Middle frontal gyrus (tissue), 1 donor: Measurements from ENCODE around the gene EPB41L4A.
"Not testable (repeated sequence)": the region's sequence is repeated elsewhere in the genome, so short reads cannot be mapped to it uniquely, and the experiment has no call there.

Source experiments
- DNase-seq: peaks from one replicate; pipeline ENCODE4 v3.0.0-alpha.2; 2015; ENCODE audit warnings: low spot score; ENCODE audit errors: extremely low spot score

The EPB41L4A gene, protein sequence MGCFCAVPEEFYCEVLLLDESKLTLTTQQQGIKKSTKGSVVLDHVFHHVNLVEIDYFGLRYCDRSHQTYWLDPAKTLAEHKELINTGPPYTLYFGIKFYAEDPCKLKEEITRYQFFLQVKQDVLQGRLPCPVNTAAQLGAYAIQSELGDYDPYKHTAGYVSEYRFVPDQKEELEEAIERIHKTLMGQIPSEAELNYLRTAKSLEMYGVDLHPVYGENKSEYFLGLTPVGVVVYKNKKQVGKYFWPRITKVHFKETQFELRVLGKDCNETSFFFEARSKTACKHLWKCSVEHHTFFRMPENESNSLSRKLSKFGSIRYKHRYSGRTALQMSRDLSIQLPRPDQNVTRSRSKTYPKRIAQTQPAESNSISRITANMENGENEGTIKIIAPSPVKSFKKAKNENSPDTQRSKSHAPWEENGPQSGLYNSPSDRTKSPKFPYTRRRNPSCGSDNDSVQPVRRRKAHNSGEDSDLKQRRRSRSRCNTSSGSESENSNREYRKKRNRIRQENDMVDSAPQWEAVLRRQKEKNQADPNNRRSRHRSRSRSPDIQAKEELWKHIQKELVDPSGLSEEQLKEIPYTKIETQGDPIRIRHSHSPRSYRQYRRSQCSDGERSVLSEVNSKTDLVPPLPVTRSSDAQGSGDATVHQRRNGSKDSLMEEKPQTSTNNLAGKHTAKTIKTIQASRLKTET

DNA sequence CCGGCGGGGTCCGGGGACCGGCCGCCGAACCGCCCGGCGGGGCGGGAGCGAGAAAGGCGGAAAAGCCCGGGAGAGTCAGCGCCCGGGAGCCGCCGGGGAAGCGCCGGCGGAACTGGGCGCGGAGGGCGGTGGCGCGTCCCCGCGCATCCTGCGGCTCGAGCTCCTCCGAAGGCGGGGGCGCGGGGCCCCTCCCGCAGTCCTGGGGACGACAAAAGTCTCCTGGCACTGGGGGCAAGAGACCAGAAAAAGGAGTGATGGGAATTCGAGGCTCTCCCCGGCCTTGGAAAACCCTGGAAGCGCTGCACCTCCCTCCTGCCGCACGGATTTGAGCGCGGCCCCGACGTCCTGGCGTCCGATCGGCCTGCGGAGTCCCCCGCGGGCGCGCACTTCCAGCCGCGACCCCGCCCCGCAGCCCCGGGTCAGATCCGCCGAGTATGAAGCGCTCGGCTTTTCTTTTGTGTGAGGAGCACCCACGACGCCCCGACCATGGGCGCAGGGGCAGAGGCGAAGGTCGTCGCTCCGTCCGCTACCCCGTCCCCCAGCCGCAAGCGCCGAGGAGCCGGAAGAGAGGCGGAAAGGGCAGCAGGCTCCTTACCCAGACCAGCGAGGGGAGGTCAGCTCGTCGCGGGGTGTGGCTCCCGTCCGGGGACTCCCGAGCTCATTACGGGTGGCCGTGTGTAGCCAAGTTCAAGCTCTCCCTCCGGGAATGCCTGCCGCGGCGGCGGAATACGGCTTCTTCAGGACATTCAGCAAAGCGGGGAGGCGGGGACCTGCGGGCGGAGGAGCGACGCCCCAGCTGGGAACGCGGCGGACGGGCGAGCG lies at the start of gene EPB41L4A:
TSS of gene EPB41L4A (minus strand) at position 114 of the 822 bp plus-strand sequence. CDS start 238 bp downstream, outside the sequence.
- no peak for DNase-seq

DNA sequence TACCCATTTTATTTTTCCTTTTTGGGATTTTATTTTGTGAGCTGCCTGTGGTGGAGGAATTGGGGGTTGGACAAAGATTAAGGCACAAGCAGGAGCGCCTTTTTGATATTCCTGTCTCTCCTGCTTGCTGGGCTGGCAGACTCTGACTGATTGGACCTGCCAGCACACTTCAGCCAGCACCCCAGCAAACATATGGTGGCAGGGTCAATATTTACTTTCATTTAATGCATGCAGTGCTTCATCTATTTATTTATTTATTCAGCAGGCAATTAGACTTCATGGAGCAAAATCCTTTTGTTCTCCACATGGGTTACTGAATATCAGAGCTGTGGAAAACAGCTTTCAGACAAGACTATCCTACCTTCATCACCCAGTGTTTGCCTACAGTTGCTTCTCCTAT lies 48.4 kb upstream of the EPB41L4A start:
- DNase-seq: no peak

DNA sequence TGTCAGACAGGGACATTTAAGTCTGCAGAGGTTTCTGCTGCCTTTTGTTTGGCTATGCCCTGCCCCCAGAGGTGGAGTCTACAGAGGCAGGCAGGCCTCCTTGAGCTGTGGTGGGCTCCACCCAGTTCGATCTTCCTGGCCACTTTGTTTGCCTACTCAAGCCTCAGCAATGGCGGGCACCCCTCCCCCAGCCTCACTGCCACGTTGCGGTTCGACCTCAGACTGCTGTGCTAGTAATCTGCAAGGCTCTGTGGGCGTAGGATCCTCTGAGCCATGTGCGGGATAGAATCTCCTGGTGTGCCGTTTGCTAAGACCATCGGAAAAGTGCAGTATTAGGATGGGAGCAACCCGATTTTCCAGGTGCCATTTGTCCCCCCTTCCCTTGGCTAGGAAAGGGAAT lies 47.2 kb upstream of the EPB41L4A start:
- DNase-seq: not testable (repeated sequence)

DNA sequence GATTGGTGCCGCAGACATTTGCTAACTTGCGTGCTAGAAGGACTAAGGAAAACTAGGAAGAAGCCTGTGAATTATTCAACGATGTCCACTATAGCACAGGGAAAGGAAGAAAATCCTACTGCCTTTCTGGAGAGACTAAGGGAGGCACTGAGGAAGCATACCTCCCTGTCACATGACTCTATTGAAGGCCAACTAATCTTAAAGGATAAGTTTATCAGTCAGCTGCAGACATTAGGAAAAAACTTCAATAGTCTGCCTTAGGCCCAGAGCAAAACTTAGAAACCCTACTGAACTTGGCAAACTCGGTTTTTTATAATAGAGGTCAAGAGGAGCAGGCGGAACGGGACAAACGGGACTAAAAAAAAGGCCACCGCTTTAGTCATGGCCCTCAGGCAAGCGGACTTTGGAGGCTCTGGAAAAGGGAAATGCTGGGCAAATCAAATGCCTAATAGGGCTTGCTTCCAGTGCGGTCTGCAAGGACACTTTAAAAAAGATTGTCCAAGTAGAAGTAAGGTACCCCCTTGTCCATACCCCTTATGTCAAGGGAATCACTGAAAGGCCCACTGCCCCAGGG lies 28.2 kb upstream of the EPB41L4A start:
- DNase-seq: not testable (repeated sequence)

DNA sequence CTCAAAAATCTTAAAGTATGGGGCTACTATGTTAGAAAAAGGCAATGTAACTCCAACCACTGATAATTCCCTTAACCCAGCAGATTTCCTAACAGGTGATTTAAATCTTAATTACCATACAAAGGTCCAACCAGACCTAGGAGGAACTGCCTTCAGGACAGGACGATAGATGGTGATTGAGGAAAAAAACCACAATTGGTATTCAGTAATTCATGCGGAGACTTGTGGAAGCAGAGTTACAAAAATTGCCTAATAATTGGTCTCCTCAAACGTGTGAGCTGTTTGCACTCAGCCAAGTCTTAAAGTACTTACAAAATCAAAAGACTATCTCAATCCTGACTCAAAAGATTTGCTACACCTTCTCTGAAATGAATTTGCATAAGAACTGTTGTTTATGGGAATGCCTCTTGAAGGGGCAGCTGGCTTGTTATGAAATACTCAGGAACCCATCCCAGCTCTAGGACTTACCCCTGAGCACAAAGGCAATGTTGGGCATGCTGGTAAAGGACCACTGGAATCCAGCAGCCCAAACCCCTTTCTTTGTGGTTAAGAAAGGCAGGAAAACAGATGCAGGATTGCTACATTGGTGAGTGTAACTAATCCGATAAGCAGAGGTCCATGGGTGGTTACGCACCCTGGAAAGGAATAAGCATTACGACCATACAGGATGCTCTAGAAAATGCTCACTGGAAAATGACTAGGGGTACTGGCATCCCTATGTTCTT lies 26.7 kb upstream of the EPB41L4A start:
- DNase-seq: no peak

DNA sequence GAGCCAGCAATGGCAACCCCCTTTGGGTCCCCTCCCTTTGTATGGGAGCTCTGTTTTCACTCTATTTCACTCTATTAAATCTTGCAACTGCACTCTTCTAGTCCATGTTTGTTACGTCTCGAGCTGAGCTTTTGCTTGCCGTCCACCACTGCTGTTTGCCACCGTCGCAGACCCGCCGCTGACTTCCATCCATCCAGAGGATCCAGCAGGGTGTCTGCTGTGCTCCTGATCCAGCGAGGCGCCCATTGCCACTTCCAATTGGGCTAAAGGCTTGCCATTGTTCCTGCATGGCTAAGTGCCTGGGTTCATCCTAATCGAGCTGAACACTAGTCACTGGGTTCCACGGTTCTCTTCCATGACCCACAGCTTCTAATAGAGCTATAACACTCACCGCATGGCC lies 24.9 kb upstream of the EPB41L4A start:
- DNase-seq: not testable (repeated sequence)

DNA sequence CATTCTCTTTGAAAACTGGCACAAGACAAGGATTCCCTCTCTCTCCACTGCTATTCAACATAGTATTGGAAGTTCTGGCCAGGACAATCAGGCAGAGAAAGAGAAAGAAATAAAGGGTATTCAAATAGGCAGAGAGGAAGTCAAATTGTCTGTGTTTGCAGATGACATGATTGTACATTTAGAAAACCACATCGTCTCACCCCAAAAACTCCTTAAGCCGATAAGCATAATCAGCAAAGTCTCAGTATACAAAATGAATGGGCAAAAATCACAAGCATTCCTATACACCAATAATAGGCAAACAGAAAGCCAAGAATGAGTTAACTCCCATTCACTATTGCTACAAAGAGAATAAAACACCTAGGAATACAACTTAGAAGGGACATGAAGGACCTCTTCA lies 21.0 kb upstream of the EPB41L4A start:
- no peak for DNase-seq

DNA sequence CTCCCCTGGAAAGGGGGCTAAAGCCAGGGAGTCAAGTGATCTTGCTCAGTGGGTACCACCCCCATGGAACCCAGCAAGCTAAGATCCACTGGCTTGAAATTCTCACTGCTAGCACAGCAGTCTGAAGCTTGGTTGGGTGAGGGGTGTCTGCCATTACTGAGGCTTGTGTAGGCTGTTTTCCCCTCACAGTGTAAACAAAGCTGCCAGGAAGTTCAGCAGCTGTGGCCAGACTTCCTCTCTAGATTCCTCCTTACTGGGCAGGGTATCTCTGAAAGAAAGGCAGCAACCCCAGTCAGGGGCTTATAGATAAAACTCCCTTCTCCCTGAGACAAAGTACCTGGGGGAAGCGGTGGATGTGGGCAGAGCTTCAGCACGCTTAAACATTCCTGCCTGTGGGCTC lies 17.1 kb upstream of the EPB41L4A start:
- DNase-seq: no peak

DNA sequence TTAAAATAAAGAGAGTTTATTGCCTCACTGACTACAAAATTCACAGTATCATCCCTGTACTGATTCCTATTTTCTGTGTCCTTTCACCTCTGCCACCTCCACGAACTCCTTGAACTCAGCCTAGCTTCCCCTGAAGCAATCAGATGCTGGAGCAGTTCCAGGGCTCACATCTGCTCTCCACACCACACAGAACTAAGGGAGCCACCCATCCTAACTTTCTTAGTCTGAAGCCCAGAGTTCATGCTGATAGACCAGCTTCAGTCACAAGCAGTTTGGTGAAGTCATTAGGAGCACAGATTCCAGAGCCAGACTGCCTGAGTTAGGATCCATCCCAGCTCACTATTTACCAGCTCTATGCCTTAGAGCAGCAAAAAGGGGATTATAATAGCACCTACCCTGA lies 15.6 kb upstream of the EPB41L4A start:
- no peak for DNase-seq

DNA sequence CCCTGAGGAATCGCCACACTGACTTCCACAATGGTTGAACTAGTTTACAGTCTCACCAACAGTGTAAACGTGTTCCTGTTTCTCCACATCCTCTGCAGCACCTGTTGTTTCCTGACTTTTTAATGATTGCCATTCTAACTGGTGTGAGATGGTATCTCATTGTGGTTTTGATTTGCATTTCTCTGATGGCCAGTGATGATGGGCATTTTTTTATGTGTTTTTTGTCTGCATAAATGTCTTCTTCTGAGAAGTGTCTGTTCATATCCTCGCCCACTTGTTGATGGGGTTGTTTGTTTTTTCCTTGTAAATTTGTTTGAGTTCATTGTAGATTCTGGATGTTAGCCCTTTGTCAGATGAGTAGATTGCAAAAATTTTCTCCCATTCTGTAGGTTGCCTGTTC lies 7.1 kb upstream of the EPB41L4A start:
- not testable (repeated sequence) for DNase-seq

DNA sequence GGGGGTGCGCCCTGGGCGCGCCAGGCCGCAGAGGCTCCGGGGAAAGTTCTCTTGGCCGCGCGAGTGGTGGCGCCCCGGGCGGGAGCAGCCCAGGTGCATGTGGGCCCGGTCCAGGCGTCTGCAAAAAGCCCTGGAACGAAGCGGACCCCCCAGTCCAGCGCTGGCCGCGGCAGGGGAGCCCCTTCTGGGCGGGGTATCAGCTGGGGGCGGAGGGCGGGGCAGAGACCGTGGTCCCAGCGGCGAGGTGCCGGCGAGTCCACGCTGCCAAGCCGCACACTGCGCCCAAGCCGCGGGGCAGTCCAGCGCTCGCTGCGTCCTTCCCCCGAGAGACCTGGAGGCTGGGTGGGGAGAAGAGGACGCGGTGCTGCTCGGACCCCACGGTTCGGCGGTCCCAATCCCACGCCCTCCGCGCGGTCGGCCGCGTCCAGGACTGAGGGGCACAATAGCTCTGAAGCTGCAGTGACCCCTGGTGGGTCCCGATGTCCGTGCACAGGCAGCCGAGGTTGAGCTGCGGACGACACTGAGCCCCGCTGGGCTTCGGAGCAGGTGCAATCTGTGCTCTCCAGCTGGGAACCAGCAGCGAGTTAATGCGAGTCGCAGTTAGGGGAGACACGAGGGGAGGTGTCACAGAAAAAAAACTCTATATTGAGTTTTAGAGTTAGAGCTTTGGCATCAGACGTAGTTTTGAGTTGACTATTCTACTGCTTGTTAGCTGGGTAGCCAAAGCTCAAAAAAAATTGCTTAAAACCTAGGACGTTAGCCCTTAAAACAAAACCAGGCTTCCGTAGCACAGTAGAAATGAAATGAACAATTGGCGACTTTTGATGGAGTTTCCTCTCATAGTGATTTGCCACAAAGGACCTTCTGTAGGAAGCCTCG lies 1.1 kb upstream of the EPB41L4A start:
- DNase-seq: no peak

DNA sequence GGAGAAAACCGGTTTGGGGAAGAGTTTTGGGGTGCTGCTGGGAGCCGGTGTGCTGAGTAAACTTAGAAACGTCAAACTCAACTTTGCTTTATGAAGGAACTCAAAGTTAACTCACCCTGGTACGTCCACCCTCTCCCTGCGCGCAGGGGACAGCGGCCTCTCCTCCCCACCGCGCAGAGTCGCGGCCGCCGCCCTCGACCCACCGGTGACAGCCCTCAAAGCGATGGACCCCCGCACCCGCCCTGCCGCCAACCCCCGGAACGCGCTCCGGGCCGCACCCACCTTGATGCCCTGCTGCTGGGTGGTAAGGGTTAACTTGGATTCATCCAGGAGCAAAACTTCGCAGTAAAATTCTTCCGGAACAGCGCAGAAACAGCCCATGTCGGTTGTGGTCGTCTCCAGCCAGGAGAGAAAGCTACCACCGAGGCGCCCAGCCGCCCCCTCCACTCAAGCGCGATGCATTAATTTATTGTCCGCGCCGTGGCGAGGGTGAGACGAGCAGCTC lies 366 bp downstream of the EPB41L4A start:
- no peak for DNase-seq

DNA sequence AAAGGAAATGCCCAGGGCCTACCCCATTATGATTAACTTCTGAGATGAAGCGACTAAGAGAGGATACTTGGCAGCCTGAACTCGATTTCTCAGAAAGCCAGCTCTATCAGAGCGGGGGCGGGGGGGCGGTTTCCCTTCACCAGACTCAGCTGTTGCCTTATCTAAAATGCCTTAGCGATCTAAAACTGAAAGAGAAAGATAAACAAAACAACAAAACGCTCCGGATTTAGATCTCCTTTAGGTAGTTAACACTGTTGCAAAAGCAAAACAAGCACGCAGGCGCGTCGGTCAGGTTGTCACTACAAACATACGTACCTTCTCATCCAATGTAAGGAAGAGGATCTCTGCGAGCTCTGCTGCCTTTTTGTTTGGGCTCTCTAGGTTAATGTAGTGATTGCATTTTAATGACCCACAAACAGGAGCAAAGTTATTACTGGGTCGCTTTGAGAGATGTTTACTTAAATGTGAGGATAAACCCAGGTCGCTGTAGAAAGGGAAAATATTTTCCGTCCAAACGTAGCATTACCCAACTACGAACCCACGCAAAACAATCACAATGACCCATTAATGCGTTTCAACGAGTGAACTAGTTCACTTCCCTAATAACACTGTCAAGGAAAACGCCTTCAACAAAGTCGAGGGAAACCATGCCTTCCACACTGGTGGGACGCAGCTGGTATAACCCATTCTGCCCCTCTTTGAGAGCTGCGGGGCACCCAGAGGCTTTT lies 982 bp downstream of the EPB41L4A start:
- no peak for DNase-seq

DNA sequence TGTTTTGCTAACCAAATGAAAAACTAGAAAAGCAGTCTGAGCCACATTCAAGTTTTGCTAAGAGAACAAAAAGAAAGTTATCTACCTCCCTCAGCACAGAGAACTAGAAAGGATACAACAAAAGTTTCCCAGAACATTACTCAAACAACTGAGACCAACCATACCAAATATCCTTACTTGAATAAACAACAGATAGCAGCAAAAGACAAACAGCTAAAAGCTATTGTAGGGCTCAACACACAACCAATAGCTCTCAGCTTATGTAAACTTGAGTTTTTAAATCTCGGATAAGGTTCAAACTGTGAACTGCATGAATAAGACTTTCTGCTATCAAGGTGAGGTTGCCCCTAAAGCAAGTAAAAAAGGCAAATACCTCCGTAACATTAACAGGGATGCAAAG lies 3.5 kb downstream of the EPB41L4A start:
- DNase-seq: no peak

DNA sequence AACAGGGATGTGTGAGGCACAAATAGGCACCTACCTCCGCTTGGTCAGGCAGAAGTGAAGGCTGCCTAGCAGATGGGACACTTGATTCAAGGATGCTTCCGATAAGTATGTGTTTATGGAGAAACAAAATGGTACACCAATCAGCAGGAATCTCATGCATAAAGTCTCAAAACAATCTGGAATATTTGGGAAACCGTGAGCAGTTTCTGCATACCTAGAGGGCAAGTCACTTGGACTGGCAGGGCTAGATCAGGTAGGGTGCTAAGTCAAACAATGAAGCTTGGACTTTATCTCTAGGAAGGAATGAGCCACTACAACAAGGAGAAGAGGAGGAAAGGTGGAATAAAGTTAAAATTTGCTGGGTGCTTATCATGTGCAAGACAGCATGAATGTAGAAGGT lies 5.5 kb downstream of the EPB41L4A start:
- DNase-seq: no peak

DNA sequence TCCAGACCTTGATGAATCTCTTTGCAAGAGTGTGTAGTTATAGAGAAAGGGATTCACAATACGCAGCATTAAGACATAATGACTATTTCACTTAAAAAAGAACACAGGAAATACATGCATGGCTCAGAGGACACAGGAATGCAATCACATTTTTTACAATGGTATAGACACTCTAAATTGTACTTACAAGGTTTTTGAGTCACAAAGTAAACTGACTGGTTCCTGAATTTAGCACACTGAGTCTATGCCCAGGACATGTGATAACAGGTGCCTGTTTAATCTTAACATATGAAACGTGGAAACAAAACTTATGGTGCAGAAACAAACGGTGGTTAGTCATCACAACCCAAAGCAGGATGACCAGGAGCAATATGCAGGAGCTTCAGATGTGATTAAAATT lies 6.7 kb downstream of the EPB41L4A start:
- DNase-seq: no peak

DNA sequence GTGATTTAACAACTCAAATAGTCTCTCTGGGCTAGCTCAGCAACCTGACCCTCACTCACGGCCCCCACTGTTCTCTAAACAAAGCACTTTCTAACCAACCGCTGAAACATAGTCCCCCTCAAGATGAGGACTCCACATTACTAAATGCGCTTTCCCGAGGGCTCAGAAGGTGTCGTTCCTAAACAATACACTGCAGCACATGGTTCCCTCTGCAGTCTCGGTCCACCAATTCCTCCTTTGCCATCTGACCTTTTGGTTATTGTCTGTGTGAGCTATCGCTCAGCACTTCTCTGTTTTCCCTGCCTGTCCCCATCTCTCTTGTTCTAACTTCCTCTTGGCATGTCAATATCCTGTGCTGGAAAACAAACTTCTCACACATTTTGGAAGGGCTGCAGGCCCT lies 7.2 kb downstream of the EPB41L4A start:
- no peak for DNase-seq

DNA sequence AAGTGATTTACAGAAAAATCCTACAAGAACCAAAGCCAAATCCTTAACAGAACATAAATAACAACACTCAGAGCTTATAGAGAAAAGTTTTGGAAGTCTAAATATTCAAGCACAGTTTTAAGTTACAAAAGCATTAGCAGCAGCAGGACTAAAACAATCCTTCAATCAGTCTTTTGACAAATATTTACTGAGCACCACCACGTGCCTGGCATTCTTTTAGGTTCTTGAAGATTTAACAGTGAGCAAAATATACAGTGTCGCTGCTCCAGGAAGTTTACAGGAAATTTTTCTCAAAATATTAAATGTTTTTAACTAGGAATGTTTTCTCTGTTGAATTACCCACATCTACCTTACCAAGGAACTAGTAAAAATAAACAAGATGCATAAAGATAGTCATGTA lies 11.4 kb downstream of the EPB41L4A start:
- no peak for DNase-seq

DNA sequence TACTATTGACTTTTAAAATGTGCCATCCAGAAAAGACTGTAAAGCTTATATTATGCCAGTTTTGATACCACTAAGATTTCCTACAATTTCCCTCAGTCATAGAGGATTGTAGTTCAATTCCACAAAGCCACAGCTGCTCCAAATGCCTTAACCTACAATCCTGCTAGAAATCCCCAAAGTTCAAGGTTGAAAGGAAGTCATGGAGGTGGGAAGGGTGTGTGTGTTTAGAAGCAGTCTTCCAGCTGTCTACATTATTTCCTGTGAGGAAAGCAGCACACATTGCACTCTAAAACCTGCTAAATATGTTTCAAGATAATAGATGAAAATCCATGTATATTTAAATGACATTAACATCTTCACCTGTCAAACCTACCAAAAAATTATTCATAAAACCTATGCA lies 11.8 kb downstream of the EPB41L4A start:
- DNase-seq: no peak
